22Rv1 (cell line): ENCODE measurements around the gene CNOT1.

Experiments used
- CTCF ChIP-seq: fragments of 450-650 bp; IDR thresholded peaks from 2 replicates; pipeline ENCODE4 v1.5.1; 2017; ENCODE audit warnings: mild to moderate bottlenecking
- ZFX ChIP-seq: fragments of 450-650 bp; IDR thresholded peaks from 2 replicates; pipeline ENCODE4 v1.6.1; 2017; ENCODE audit warnings: antibody characterized with exemption, borderline replicate concordance

- TF ChIP-seq CTCF (no peak; the same call in 1 of the 2 replicates), ZFX (no peak)
Observed at GRCh38 chr16:58507195-58507962, 122.2 kb downstream of the CNOT1 start.
